SU-DHL-6 (cell line): ENCODE measurements around the gene RAB31.

ENCODE experiments used
- H2AFZ ChIP-seq: fragments of 200-600 bp; sonication (generic); 2 replicates; pipeline ENCODE4 v1.6.1; 2014; ENCODE audit warnings: low read depth, mild to moderate bottlenecking, moderate library complexity, mixed read lengths, antibody characterized with exemption, low read length; ENCODE audit not compliant: severe bottlenecking
- H3F3A ChIP-seq: fragments of 200-600 bp; shearing (Covaris generic); 2 replicates; pipeline ENCODE4 v1.6.0; 2016; ENCODE audit warnings: antibody characterized with exemption, mild to moderate bottlenecking; ENCODE audit not compliant: insufficient read depth
- H3K27ac ChIP-seq: fragments of 200-600 bp; sonication (generic); 2 replicates; pipeline ENCODE4 v1.5.1; 2016; ENCODE audit warnings: low read depth, mild to moderate bottlenecking, low read length, moderate library complexity, mixed read lengths
- H3K27me3 ChIP-seq: fragments of 200-600 bp; sonication (generic), shearing (Covaris generic); 2 replicates; pipeline ENCODE4 v1.6.0; 2014; ENCODE audit warnings: mild to moderate bottlenecking, low read length
- H3K36me3 ChIP-seq: fragments of 200-600 bp; sonication (generic); 2 replicates; pipeline ENCODE4 v1.6.1; 2014; ENCODE audit warnings: mild to moderate bottlenecking, low read length, mixed read lengths
- H3K4me2 ChIP-seq: fragments of 300-600, 200-600 bp; shearing (Covaris generic), sonication (generic); 2 replicates; pipeline ENCODE4 v1.6.0; 2014; ENCODE audit warnings: low read length, low read depth, mild to moderate bottlenecking; ENCODE audit not compliant: poor library complexity, severe bottlenecking
- H3K4me3 ChIP-seq: fragments of 200-600 bp; sonication (generic); 2 replicates; pipeline ENCODE4 v1.5.1; 2014; ENCODE audit warnings: antibody characterized with exemption, low read length, mild to moderate bottlenecking, mixed read lengths; ENCODE audit not compliant: insufficient read depth, poor library complexity, severe bottlenecking
- H3K79me2 ChIP-seq: fragments of 200-600 bp; sonication (generic); 2 replicates; pipeline ENCODE4 v1.6.1; 2014; ENCODE audit warnings: mild to moderate bottlenecking, low read length, moderate library complexity; ENCODE audit not compliant: insufficient read depth
- H3K9ac ChIP-seq: fragments of 200-600 bp; sonication (generic); 2 replicates; pipeline ENCODE4 v1.7.0; 2014; ENCODE audit warnings: mild to moderate bottlenecking, low read length
- H3K9me2 ChIP-seq: fragments of 200-600 bp; sonication (generic); replicated peaks from 2 replicates; pipeline ENCODE4 v1.6.1; 2014; ENCODE audit warnings: low read length; ENCODE audit not compliant: insufficient read depth
- H3K9me3 ChIP-seq: fragments of 200-600 bp; sonication (generic); 2 replicates; pipeline ENCODE4 v1.6.1; 2014; ENCODE audit warnings: low read length, mixed read lengths; ENCODE audit not compliant: insufficient read depth
- H4K20me1 ChIP-seq: fragments of 200-600 bp; sonication (generic); 2 replicates; pipeline ENCODE4 v1.6.1; 2014; ENCODE audit warnings: low read depth, mild to moderate bottlenecking, antibody characterized with exemption, low read length, moderate library complexity, mixed read lengths
- CTCF ChIP-seq: fragments of 200-600 bp; sonication (generic); IDR thresholded peaks from one replicate; pipeline ENCODE4 v1.5.1; 2017; ENCODE audit warnings: antibody characterized with exemption, mild to moderate bottlenecking, low read length, moderate library complexity; ENCODE audit not compliant: insufficient read depth, poor library complexity, severe bottlenecking
- EZH2phosphoT487 ChIP-seq: fragments of 200-600 bp; sonication (generic), shearing (Covaris generic); conservative IDR thresholded peaks from 2 replicates; pipeline ENCODE4 v1.6.1; 2018; ENCODE audit warnings: mild to moderate bottlenecking, antibody characterized with exemption, low read length, moderate library complexity, mixed read lengths

The RAB31 gene

GRCh38 chr18:9708057-9708433, at the start of gene RAB31:
TSS of gene RAB31 (plus strand) at chr18:9708301. CDS start at chr18:9708406, 105 bp downstream.
- no peaks in the 10 kb centered on the region for H3K36me3 ChIP-seq
- no peak for TF ChIP-seq CTCF
- TF ChIP-seq EZH2phosphoT487: no peak
- H3F3A ChIP-seq: no peaks in the 10 kb centered on the region
- no peaks in the 10 kb centered on the region for H3K9me3 ChIP-seq
- no peak within 1 kb of the TSS for H3K27ac ChIP-seq
- no peak within 1 kb of the TSS for H3K4me3 ChIP-seq
- H3K9me2 ChIP-seq: no peaks in the 10 kb centered on the region
- no peaks in the 10 kb centered on the region for H4K20me1 ChIP-seq
- no peaks in the 10 kb centered on the region for H3K27me3 ChIP-seq
- H3K9ac ChIP-seq: no peak within 1 kb of the TSS
- H3K4me2 ChIP-seq: no peak within 1 kb of the TSS
- H2AFZ ChIP-seq: no peak within 1 kb of the TSS
- no peaks in the 10 kb centered on the region for H3K79me2 ChIP-seq

- no peaks in the 10 kb centered on the region for H3K36me3 ChIP-seq
- H3K27me3 ChIP-seq: no peaks in the 10 kb centered on the region
- TF ChIP-seq CTCF: no peak
- TF ChIP-seq EZH2phosphoT487: no peak
- no peaks in the 10 kb centered on the region for H3K9me2 ChIP-seq
- no peak overlapping the region for H3K4me3 ChIP-seq
- no peaks in the 10 kb centered on the region for H4K20me1 ChIP-seq
- H3F3A ChIP-seq: no peaks in the 10 kb centered on the region
- H3K79me2 ChIP-seq: no peaks in the 10 kb centered on the region
- no peak overlapping the region for H2AFZ ChIP-seq
- no peak overlapping the region for H3K9ac ChIP-seq
- H3K4me2 ChIP-seq: no peak overlapping the region
- H3K9me3 ChIP-seq: no peaks in the 10 kb centered on the region
- no peak overlapping the region for H3K27ac ChIP-seq
Measured at GRCh38 chr18:9659499-9660375, 48.4 kb upstream of the RAB31 start.

- H3K9me2 ChIP-seq: no peaks in the 10 kb centered on the region
- no peak for TF ChIP-seq CTCF
- no peak for TF ChIP-seq EZH2phosphoT487
- H3K36me3 ChIP-seq: no peaks in the 10 kb centered on the region
- H3K9ac ChIP-seq: no peak overlapping the region
- no peak overlapping the region for H3K4me2 ChIP-seq
- H3K27me3 ChIP-seq: no peaks in the 10 kb centered on the region
- no peaks in the 10 kb centered on the region for H3F3A ChIP-seq
- H3K79me2 ChIP-seq: no peaks in the 10 kb centered on the region
- H4K20me1 ChIP-seq: no peaks in the 10 kb centered on the region
- H3K4me3 ChIP-seq: no peak overlapping the region
- no peak overlapping the region for H3K27ac ChIP-seq
- H2AFZ ChIP-seq: no peak overlapping the region
- no peaks in the 10 kb centered on the region for H3K9me3 ChIP-seq
Measured at GRCh38 chr18:9661564-9661963, 46.5 kb upstream of the RAB31 start.
